GM18868 (cell line): ENCODE results near the gene ZNF112.

Experiments
- ATAC-seq: cut with Tn5 transposase; IDR thresholded peaks from one replicate; pipeline ENCODE4 v1.9.1; 2021; ENCODE audit warnings: mild to moderate bottlenecking, moderate library complexity; ENCODE audit not compliant: unreplicated experiment

ZNF112 gene

GRCh38 chr19:44284968-44285367, 71.5 kb downstream of the ZNF112 start:
- no peak for ATAC-seq

- ATAC-seq: no peak
These were observed 73.6 kb downstream of the ZNF112 start for GRCh38 chr19:44282846-44283245.

- no peak for ATAC-seq
These were observed 75.6 kb downstream of the ZNF112 start for GRCh38 chr19:44280916-44281315.

- ATAC-seq: no peak
These were observed 78.2 kb downstream of the ZNF112 start for GRCh38 chr19:44278181-44278690.

- ATAC-seq: no peak
These were observed 79.1 kb downstream of the ZNF112 start for GRCh38 chr19:44277331-44277730.
